Endothelial cell of umbilical vein (primary cell): ENCODE data around the gene PARP9. TPM values are rescaled to one million over a fixed set of nuclear protein-coding genes. Genes with fewer than 3 reads are reported as not detected.

Experiments
- BruUV-seq: library from RNA; stranded (reverse); fragments of 400-500 nt; replicated peaks from 2 replicates; lab custom pipeline; 2021; lab: Mats Ljungman, UMichigan
- CTCF ChIA-PET: fragments of 300-600, 350-600 bp; sonication (Branson Sonifier 250); formaldehyde crosslinking; loops from one replicate; lab custom pipeline; 2021; ENCODE audit warnings: antibody characterized with exemption, inconsistent platforms; lab: Charles Lee
- POLR2A ChIA-PET: fragments of 300-600, 350-600 bp; sonication (Branson Sonifier 250); formaldehyde crosslinking; loops from one replicate; lab custom pipeline; 2021; ENCODE audit warnings: antibody characterized with exemption, inconsistent platforms; lab: Charles Lee
- DNase-seq: peaks from one replicate; pipeline ENCODE4 v3.0.0-alpha.2; 2011; ENCODE audit warnings: low read depth, low spot score
- FAIRE-seq: peaks from 2 replicates; lab custom pipeline; 2011; peaks lifted over from hg19 to GRCh38; lab: Jason Lieb, UNC
- H2AFZ ChIP-seq: 2 replicates; pipeline ENCODE4 v1.6.0; 2012; ENCODE audit warnings: low read depth, low read length, control low read depth, inconsistent platforms
- H3K27ac ChIP-seq: 2 replicates; pipeline ENCODE4 v1.5.1; 2011; ENCODE audit warnings: low read depth, mild to moderate bottlenecking, control low read depth, low read length, moderate library complexity; ENCODE audit not compliant: insufficient read depth
- H3K27me3 ChIP-seq, 2 experiments: 2 replicates each; pipeline versions ENCODE4 v1.6.0 to v1.6.1; 2011; ENCODE audit warnings: low read length in 2 of 2, mixed read lengths in 1 of 2; ENCODE audit not compliant: control insufficient read depth in 2 of 2, insufficient read depth in 2 of 2
- H3K36me3 ChIP-seq, 2 experiments: 2 replicates in 1 of 2; 3 replicates in 1 of 2; pipeline ENCODE4 v1.5.1; 2011; ENCODE audit warnings: low read length in 2 of 2, mild to moderate bottlenecking in 1 of 2, moderate library complexity in 1 of 2; ENCODE audit not compliant: control insufficient read depth in 2 of 2, insufficient read depth in 2 of 2; ENCODE audit errors: extremely low read depth in 1 of 2
- H3K4me1 ChIP-seq: 3 replicates; pipeline ENCODE4 v1.5.1; 2011; ENCODE audit warnings: mild to moderate bottlenecking, low read length; ENCODE audit not compliant: control insufficient read depth, insufficient read depth; ENCODE audit errors: extremely low read depth
- H3K4me2 ChIP-seq: 2 replicates; pipeline ENCODE4 v1.6.1; 2011; ENCODE audit warnings: low read length, control low read depth, mixed read lengths; ENCODE audit not compliant: insufficient read depth
- H3K4me3 ChIP-seq, 3 experiments: fragments of 200-600 bp in 1 of 3; sonication (generic), shearing (Covaris generic) in 1 of 3; replicated peaks in 1 of 3; 2 replicates each; pipeline ENCODE4 v1.5.1; 2011 to 2016; ENCODE audit warnings: control low read depth in 3 of 3, low read length in 3 of 3, mild to moderate bottlenecking in 2 of 3, inconsistent platforms in 1 of 3, low read depth in 1 of 3, moderate library complexity in 1 of 3; ENCODE audit not compliant: insufficient read depth in 1 of 3
- H3K79me2 ChIP-seq: 2 replicates; pipeline ENCODE4 v1.6.0; 2012; ENCODE audit warnings: low read length, inconsistent platforms; ENCODE audit not compliant: control insufficient read depth, insufficient read depth
- H3K9ac ChIP-seq: replicated peaks from 2 replicates; pipeline ENCODE3; 2011; ENCODE audit warnings: low read length, control low read depth; ENCODE audit not compliant: insufficient read depth; ENCODE audit errors: extremely low read depth
- H3K9me1 ChIP-seq: replicated peaks from 3 replicates; pipeline ENCODE4 v1.6.0; 2011; ENCODE audit warnings: mild to moderate bottlenecking, low read length; ENCODE audit not compliant: control insufficient read depth, insufficient read depth; ENCODE audit errors: extremely low read depth
- H3K9me3 ChIP-seq: replicated peaks from 2 replicates; pipeline ENCODE4 v1.5.1; 2012; ENCODE audit warnings: low read length, inconsistent platforms; ENCODE audit not compliant: control insufficient read depth, insufficient read depth
- H4K20me1 ChIP-seq: replicated peaks from 2 replicates; pipeline ENCODE3; 2011; ENCODE audit warnings: mild to moderate bottlenecking, low read length; ENCODE audit not compliant: control insufficient read depth, insufficient read depth; ENCODE audit errors: extremely low read depth
- EZH2 ChIP-seq: IDR thresholded peaks from 2 replicates; pipeline ENCODE4 v1.6.1; 2012; ENCODE audit warnings: borderline replicate concordance, low read depth, mild to moderate bottlenecking, moderate library complexity, low read length, inconsistent platforms; ENCODE audit not compliant: severe bottlenecking
- FOS ChIP-seq: IDR thresholded peaks from 2 replicates; pipeline ENCODE4 v1.6.1; 2011; ENCODE audit warnings: mild to moderate bottlenecking, low read length, moderate library complexity, borderline replicate concordance; ENCODE audit not compliant: insufficient read depth
- GATA2 ChIP-seq: IDR thresholded peaks from 2 replicates; pipeline ENCODE4 v1.7.0; 2011; ENCODE audit warnings: low read depth, mild to moderate bottlenecking, moderate library complexity, mixed read lengths, low read length; ENCODE audit not compliant: insufficient read length, insufficient read depth
- JUN ChIP-seq: IDR thresholded peaks from 2 replicates; pipeline ENCODE4 v1.6.1; 2011; ENCODE audit warnings: borderline replicate concordance, low read depth; ENCODE audit not compliant: insufficient read length, insufficient read depth
- MYC ChIP-seq: IDR thresholded peaks from one replicate; pipeline ENCODE4 v1.6.1; 2011; ENCODE audit warnings: mild to moderate bottlenecking, low read depth, low read length
- POLR2AphosphoS5 ChIP-seq: IDR thresholded peaks from 2 replicates; pipeline ENCODE4 v1.6.1; 2012; ENCODE audit warnings: low read depth, mild to moderate bottlenecking, control low read depth, low read length, moderate library complexity; ENCODE audit not compliant: insufficient read depth
- dilution Hi-C: fragments of 300-500 bp; cut with MboI; formaldehyde crosslinking; loops from one replicate; pipeline ENCODE4 v1.15.0; 2019; ENCODE audit warnings: low sequenced_read_pairs; ENCODE audit not compliant: extremely low pct_ligation_motif_present
- intact Hi-C: fragments of 100-400 bp; cut with micrococcal nuclease; formaldehyde crosslinking; loops from one replicate; pipeline ENCODE4 v1.10.0; 2022
- polyA plus RNA-seq, 4 experiments: library from polyadenylated mRNA; depleted of rRNA in 3 of 4; stranded (reverse) in 3 of 4; unstranded in 1 of 4; fragments of >200 nt; gene quantifications; 2 replicates each; pipeline versions ENCODE4 v1.2.1 to v1.2.3, GENCODE V29; 2011 to 2012; ENCODE audit warnings: missing spikeins in 1 of 4
- total RNA-seq: library from RNA; stranded (reverse); gene quantifications from 2 replicates; pipeline ENCODE4 v1.2.3, GENCODE V29; 2021
- TF ChIP-seq, protein P1 (sequence below), 2 donors: IDR thresholded peaks; 1 replicate in 1 of 2; 2 replicates in 1 of 2; pipeline ENCODE4 v1.5.1; 2011; ENCODE audit warnings: low read length in 2 of 2, mild to moderate bottlenecking in 2 of 2, moderate library complexity in 2 of 2, control low read depth in 1 of 2, inconsistent platforms in 1 of 2, low read depth in 1 of 2; ENCODE audit not compliant: insufficient read depth in 1 of 2; ENCODE audit errors: extremely low read depth in 1 of 2
- TF ChIP-seq, protein P2 (sequence below): IDR thresholded peaks from 2 replicates; pipeline ENCODE4 v1.6.1; 2011; ENCODE audit not compliant: insufficient read depth, insufficient read length

The PARP9 gene
- total and polyA plus RNA-seq, 2 donors (not counting 3 experiments of a cell fraction or from before 2014, with no cell fraction given), result 10.1 to 12.5 TPM

DNA sequence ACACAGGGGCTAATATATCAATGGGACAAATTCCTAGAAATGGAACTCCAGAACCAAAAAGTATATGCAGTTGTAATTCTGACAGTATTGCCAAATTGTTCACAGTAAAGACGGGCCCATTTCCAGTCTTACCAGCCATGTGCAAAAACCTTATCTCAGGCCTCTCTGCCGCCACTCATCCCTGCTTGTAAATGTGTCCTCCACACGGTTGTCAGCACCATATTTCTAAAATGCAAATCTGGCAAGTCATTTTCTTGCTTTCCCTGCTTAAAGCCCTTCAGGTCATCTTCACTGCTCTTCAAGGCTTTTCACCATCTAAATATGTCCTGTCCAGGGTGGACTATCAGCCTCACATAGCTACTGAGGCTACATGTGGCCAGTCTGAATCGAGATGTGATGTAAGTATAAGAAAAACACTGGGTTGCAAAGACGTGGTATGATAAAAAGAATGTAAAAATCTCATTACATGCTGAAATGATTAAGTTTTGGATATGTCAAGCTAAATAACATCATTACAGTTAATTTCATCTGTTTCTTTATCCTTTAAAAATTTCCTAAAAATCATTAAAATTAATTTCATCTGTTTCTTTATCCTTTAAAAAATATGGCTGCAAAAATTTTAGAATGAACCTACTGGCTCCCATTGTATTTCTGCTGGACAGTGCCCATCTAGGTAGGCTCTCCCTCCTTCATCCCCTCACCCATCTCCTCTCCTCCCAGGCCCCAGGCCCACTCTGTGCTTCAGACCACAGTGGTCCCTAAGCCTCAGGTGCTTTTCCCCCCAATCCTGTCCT is 980 bp downstream of the PARP9 start:
- Histone ChIP-seq H3K4me3 (peak overlapping the region; percentile 60 to 96 (median 74)), H3K9ac (peak overlapping the region; percentile 65), H3K27ac (peak overlapping the region; percentile 63), H3K79me2 (no peaks in the 10 kb centered on the region), H3K27me3 (no peaks in the 10 kb centered on the region), H3K9me3 (no peaks in the 10 kb centered on the region), H3K4me2 (peak overlapping the region; percentile 87), H4K20me1 (no peaks in the 10 kb centered on the region), H3K36me3 (peaks cover 0 to 3% of the 10 kb centered on the region in 2 experiments), H2AFZ (peak overlapping the region; percentile 84), H3K4me1 (peaks cover 8% of the 10 kb centered on the region), H3K9me1 (no peaks in the 10 kb centered on the region)
- POLR2A ChIA-PET, result no interaction called here
- DNase-seq (no peak), FAIRE-seq (no peak)
- intact Hi-C loops (loop anchor here (5.0 kb wide), 1 partner anchor 171 kb away; no protein-coding TSS in a partner anchor), dilution Hi-C loops (no loop called here)
- no TSS peak for BruUV-seq
- CTCF ChIA-PET, result interaction anchor here (8.8 kb wide), 1 partner anchor 115 kb away, joined by 129 read pairs; the partner anchor contains the start of gene PARP14
- TF ChIP-seq FOS (no peak), JUN (no peak), MYC (no peak)

DNA sequence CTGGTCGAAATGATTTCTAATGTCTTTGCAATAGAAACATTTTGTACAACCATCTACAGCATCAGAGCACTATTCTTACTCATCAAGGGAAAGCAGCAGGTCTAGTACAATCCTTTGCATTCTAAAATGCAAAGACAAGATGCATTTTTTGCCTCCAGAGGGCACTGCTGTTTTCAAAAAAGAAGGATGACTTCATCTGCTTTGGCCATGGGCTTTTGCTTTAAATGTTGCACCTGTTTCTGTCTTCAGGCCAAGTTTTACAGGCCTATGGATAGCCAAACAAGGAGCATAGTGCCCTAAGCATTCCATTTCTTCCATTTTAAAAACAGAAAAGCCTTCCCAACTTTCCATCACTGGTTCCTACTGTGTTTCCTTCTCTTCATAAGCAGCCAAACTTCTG is 3.4 kb downstream of the PARP9 start:
- Histone ChIP-seq H3K79me2 (no peaks in the 10 kb centered on the region), H3K4me1 (peaks cover 8% of the 10 kb centered on the region), H3K27ac (no peak overlapping the region), H3K9me3 (no peaks in the 10 kb centered on the region), H3K4me3 (no peak overlapping the region), H2AFZ (no peak overlapping the region), H3K27me3 (no peaks in the 10 kb centered on the region), H3K36me3 (no peaks in the 10 kb centered on the region), H3K9me1 (no peaks in the 10 kb centered on the region), H3K4me2 (no peak overlapping the region), H3K9ac (no peak overlapping the region), H4K20me1 (no peaks in the 10 kb centered on the region)
- no peak for TF ChIP-seq GATA2
- no peak for TF ChIP-seq POLR2AphosphoS5
- TF ChIP-seq, protein P1, sequence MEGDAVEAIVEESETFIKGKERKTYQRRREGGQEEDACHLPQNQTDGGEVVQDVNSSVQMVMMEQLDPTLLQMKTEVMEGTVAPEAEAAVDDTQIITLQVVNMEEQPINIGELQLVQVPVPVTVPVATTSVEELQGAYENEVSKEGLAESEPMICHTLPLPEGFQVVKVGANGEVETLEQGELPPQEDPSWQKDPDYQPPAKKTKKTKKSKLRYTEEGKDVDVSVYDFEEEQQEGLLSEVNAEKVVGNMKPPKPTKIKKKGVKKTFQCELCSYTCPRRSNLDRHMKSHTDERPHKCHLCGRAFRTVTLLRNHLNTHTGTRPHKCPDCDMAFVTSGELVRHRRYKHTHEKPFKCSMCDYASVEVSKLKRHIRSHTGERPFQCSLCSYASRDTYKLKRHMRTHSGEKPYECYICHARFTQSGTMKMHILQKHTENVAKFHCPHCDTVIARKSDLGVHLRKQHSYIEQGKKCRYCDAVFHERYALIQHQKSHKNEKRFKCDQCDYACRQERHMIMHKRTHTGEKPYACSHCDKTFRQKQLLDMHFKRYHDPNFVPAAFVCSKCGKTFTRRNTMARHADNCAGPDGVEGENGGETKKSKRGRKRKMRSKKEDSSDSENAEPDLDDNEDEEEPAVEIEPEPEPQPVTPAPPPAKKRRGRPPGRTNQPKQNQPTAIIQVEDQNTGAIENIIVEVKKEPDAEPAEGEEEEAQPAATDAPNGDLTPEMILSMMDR (IDR thresholded peaks at IDR 0.05; ENCODE audit: extremely low read depth in 1 of 2, insufficient read depth in 1 of 2, low read depth in 1 of 2, low read length in 2 of 2), result peak; percentile 51 to 60
- TF ChIP-seq MYC, result no peak
- TF ChIP-seq, protein P2, sequence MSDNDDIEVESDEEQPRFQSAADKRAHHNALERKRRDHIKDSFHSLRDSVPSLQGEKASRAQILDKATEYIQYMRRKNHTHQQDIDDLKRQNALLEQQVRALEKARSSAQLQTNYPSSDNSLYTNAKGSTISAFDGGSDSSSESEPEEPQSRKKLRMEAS, result no peak
- no peak for TF ChIP-seq EZH2
- peak; percentile 16 for TF ChIP-seq JUN
- intact Hi-C loops (loop anchor here (1.0 to 5.0 kb wide), 3 partner anchors 119 to 468 kb away; no protein-coding TSS in a partner anchor), dilution Hi-C loops (no loop called here)
- no TSS peak for BruUV-seq
- ChIA-PET CTCF (interaction anchor here (8.8 kb wide), 1 partner anchor 118 kb away, joined by 129 read pairs; the partner anchor contains the start of gene PARP14), POLR2A (no interaction called here)
- peak; percentile 64 for DNase-seq
- peak; percentile 75 for FAIRE-seq
